Astrocyte (in vitro differentiated cells and primary cell): ENCODE data around the gene TESK2.

Experiments used
- EZH2 ChIP-seq: IDR thresholded peaks from 2 replicates; pipeline ENCODE4 v1.6.1; 2012; ENCODE audit warnings: mild to moderate bottlenecking, low read length, inconsistent platforms; ENCODE audit not compliant: insufficient read depth
- TF ChIP-seq, protein P1 (sequence below): IDR thresholded peaks from 2 replicates; pipeline ENCODE4 v1.5.1; 2011; ENCODE audit warnings: low read depth, mild to moderate bottlenecking, inconsistent platforms, low read length, moderate library complexity; ENCODE audit not compliant: insufficient read depth

DNA sequence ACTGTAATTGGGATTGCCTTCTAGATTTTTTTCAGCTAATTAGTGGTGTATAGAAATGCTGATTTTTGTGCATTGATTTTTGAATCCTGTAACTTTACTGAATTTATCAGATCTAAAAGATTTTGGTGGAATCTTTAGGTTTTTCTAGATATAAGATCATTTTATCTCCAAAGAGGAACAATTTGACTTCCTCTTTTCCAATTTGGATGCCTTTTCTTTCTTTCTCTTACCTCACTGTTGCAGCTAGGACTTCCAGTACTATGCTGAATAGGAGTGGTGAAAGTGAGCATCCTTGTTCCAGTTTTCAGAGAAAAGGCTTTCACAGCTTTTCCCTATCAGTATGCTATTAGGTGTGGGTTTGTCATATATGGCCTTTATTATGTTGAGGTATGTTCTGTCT is 53.6 kb downstream of the TESK2 start:
- TF ChIP-seq, protein P1, sequence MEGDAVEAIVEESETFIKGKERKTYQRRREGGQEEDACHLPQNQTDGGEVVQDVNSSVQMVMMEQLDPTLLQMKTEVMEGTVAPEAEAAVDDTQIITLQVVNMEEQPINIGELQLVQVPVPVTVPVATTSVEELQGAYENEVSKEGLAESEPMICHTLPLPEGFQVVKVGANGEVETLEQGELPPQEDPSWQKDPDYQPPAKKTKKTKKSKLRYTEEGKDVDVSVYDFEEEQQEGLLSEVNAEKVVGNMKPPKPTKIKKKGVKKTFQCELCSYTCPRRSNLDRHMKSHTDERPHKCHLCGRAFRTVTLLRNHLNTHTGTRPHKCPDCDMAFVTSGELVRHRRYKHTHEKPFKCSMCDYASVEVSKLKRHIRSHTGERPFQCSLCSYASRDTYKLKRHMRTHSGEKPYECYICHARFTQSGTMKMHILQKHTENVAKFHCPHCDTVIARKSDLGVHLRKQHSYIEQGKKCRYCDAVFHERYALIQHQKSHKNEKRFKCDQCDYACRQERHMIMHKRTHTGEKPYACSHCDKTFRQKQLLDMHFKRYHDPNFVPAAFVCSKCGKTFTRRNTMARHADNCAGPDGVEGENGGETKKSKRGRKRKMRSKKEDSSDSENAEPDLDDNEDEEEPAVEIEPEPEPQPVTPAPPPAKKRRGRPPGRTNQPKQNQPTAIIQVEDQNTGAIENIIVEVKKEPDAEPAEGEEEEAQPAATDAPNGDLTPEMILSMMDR: no peak
- no peak for TF ChIP-seq EZH2
